ENCODE results near the gene CTDSPL2.

DNA sequence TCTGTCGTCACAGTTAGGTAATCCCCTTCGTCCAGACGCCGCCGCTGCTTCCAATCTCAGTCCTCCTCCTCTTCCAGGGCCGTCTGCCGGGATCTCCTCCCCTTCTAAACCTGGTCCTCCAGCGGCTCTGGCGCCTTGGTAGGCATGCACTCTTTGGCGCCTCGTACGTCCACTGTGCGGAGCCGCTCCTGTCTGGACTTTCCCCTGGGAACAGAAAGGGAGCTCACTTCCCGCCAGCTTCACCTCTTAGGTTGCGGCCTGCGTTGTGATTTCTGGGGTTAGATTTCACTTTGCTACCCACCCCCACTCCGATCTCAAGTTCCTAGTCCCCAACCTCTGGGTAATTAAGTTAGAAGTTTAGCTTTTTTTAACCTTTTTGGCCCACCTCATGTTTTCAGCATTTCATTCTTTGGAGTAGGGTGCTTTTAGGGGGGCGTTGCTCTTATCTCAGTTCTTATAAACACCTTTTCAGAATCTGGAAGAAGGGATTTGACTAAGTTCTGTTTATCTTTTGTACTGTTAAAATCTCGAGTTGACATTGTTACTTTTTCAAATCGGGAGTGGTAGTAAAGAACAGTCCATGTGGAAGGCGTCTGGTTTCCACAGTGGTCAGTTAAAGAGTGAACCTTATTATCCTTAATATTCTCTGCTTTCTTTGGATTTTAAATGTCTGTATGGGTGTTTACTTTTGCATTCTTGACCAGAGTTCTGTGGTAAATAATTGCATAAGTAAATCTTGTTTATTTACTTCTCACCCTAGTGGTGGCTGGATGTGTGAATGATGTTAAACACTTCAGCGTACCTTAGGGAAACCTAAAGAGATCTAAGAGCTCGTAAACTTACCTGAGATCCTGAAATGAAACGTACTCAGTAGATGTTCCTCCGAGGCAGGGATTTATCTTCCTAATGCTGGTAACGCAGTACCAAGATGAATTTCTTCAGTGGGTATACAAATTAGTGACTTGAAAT lies 611 bp downstream of the CTDSPL2 start:
- TF ChIP-seq POLR2A (IDR thresholded peaks at IDR 0.05; ENCODE audit: low read length) (no peak), GATA1 (IDR thresholded peaks at IDR 0.05; ENCODE audit: low read depth, low read length) (no peak)
